Femur (tissue), 1 donor: Measurements from ENCODE around the gene USB1.

Source experiments
- DNase-seq: peaks from one replicate; pipeline ENCODE4 v3.0.0-alpha.2; 2017

The USB1 gene

GRCh38 chr16:57996406-57997175 lies 4.6 kb upstream of the USB1 start:
- no peak for DNase-seq

GRCh38 chr16:57997176-57997527 lies 4.1 kb upstream of the USB1 start:
- DNase-seq: no peak

- DNase-seq: peak; percentile 14
Measured at GRCh38 chr16:57997528-57998265, 3.5 kb upstream of the USB1 start.

- peak; percentile 37 for DNase-seq
Measured at GRCh38 chr16:57998486-57998885, 2.7 kb upstream of the USB1 start.

- DNase-seq: no peak
Measured at GRCh38 chr16:57998992-57999365, 2.2 kb upstream of the USB1 start.

GRCh38 chr16:57999366-57999970 lies 1.7 kb upstream of the USB1 start:
- DNase-seq: no peak

- no peak for DNase-seq
Measured at GRCh38 chr16:57999971-58000705, 1.1 kb upstream of the USB1 start, which contains the start of gene ZNF319. ZNF319 (minus strand) TSS chr16:58000672; CDS start chr16:57998265, 2,407 bp downstream.

- no peak for DNase-seq
Measured at GRCh38 chr16:58001781-58002415, 691 bp downstream of the USB1 start.

- peak; percentile 19 for DNase-seq
Measured at GRCh38 chr16:58002416-58002800, 1.2 kb downstream of the USB1 start.

- DNase-seq: peak; percentile 14
Measured at GRCh38 chr16:58002936-58003335, 1.7 kb downstream of the USB1 start.

GRCh38 chr16:58004736-58005135 lies 3.5 kb downstream of the USB1 start:
- peak; percentile 10 for DNase-seq

GRCh38 chr16:58009856-58010416 lies 8.7 kb downstream of the USB1 start:
- DNase-seq: no peak

- no peak for DNase-seq
Measured at GRCh38 chr16:58010886-58011285, 9.7 kb downstream of the USB1 start.

GRCh38 chr16:58011652-58012051 lies 10.4 kb downstream of the USB1 start:
- DNase-seq: no peak

- no peak for DNase-seq
Measured at GRCh38 chr16:58012481-58012880, 11.3 kb downstream of the USB1 start.

GRCh38 chr16:58013201-58013956 lies 12.2 kb downstream of the USB1 start:
- DNase-seq: no peak

GRCh38 chr16:58016840-58017446 lies 15.7 kb downstream of the USB1 start:
- DNase-seq: peak; percentile 12

GRCh38 chr16:58018803-58019202 lies 17.6 kb downstream of the USB1 start:
- DNase-seq: no peak

- DNase-seq: no peak
Measured at GRCh38 chr16:58019866-58020538, 18.8 kb downstream of the USB1 start.
